ENCODE data around the gene KCNE1. TPM values are rescaled to one million over a fixed set of nuclear protein-coding genes. Genes with fewer than 3 reads are reported as not detected.

The KCNE1 gene
- polyA plus RNA-seq, 2 of the 4 experiments (the other 2 are of a cell fraction), result 0.17 TPM; not detected in 1

DNA sequence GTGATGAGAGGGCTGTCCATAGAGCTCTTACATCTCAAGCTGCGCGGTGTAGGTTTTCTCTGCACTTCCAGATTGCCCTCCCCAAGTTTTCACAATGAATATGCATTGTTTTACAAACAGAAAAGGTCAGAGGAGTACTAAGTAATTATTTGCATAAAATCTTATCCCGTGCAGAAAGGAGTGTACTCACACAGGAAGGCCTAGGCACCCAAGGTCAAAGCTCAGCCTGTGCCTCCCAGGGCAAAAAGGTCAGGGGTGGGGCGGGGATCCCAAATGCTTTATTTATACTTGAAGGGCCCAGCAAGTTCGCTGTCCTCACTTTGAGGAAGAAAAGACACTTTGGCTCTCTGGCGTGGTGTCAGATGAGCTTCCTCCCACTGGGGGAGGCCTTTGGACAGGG, 10.3 kb upstream of the KCNE1 start (continued):
- TF ChIP-seq ESRRA (IDR thresholded peaks at IDR 0.05; ENCODE audit: borderline replicate concordance, low read length) (no peak), JUNB (IDR thresholded peaks at IDR 0.05) (no peak), RNF2 (IDR thresholded peaks at IDR 0.05; ENCODE audit: borderline replicate concordance, low read depth) (no peak), NR3C1 (IDR thresholded peaks at IDR 0.05) (no peak), CHD4 (IDR thresholded peaks at IDR 0.05; ENCODE audit: borderline replicate concordance) (no peak), TFCP2L1 (CRISPR knock-in tag; IDR thresholded peaks at IDR 0.05) (no peak), POLR2A (IDR thresholded peaks at IDR 0.05; ENCODE audit: low read length) (no peak), FOXS1 (CRISPR knock-in tag; IDR thresholded peaks at IDR 0.05) (no peak), CBX8 (IDR thresholded peaks at IDR 0.05) (no peak)
- TF ChIP-seq, protein P1, sequence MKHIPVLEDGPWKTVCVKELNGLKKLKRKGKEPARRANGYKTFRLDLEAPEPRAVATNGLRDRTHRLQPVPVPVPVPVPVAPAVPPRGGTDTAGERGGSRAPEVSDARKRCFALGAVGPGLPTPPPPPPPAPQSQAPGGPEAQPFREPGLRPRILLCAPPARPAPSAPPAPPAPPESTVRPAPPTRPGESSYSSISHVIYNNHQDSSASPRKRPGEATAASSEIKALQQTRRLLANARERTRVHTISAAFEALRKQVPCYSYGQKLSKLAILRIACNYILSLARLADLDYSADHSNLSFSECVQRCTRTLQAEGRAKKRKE (CRISPR knock-in tag; IDR thresholded peaks at IDR 0.05; ENCODE audit: low read depth), result no peak
- TF ChIP-seq, protein P2, sequence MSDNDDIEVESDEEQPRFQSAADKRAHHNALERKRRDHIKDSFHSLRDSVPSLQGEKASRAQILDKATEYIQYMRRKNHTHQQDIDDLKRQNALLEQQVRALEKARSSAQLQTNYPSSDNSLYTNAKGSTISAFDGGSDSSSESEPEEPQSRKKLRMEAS (IDR thresholded peaks at IDR 0.05), result no peak

DNA sequence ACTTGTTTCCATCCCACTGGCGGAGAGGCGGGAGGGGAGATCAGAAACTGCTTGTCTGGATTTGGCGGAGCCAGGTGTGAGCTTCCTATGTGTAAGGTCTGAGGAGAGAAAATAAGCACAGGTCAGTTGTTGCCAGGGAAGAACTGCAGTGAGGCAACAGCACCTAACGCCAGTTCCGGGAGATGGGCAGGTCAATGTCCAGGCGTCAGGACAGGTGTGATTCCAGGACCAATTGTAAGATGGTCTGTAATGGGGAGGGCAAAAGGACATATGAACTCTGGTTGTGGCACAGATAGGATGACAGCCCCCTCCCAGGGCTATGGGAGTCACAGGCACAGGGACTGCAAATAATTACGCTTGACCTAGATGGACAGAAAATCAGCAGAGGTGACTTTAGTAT, 9.6 kb upstream of the KCNE1 start:
- CTCF ChIA-PET, result interaction anchor here (0.6 to 3.1 kb wide), 3 partner anchors 11 to 57 kb away, joined by 3 to 10 read pairs (median 5); no protein-coding TSS in a partner anchor
- 95% methylated on average over 7 of the region's 7 CpGs for WGBS (ENCODE audit: missing lambda C conversion rate)
- TF ChIP-seq ZC3H11A (IDR thresholded peaks at IDR 0.05) (no peak), ZNF302 (CRISPR knock-in tag; IDR thresholded peaks at IDR 0.05) (no peak), HDAC2 (IDR thresholded peaks at IDR 0.05) (no peak), CHD2 (IDR thresholded peaks at IDR 0.05; ENCODE audit: low read length, partially characterized antibody) (no peak), CEBPB (IDR thresholded peaks at IDR 0.05) (no peak), KDM5A (IDR thresholded peaks at IDR 0.05) (no peak), POLR2AphosphoS2 (conservative IDR thresholded peaks at IDR 0.05; ENCODE audit: low read length) (no peak), HOXA7 (CRISPR knock-in tag; IDR thresholded peaks at IDR 0.05) (no peak), RCOR1 (IDR thresholded peaks at IDR 0.05; ENCODE audit: low read depth, low read length) (no peak), POLR2A (IDR thresholded peaks at IDR 0.05; ENCODE audit: low read length) (no peak), ZSCAN20 (CRISPR knock-in tag; IDR thresholded peaks at IDR 0.05) (no peak), CBX8 (IDR thresholded peaks at IDR 0.05) (no peak), RARB (CRISPR knock-in tag; IDR thresholded peaks at IDR 0.05) (no peak), MYC (IDR thresholded peaks at IDR 0.05; ENCODE audit: borderline replicate concordance, low read length) (no peak)
- H3K4me1 ChIP-seq, result peaks cover 38% of the 10 kb centered on the region
- H3K27ac ChIP-seq, result no peak overlapping the region
- POLR2A ChIA-PET, result no interaction called here
- no peak for ATAC-seq
- no peak overlapping the region for H3K4me3 ChIP-seq
- no peak for FAIRE-seq
- no peak overlapping the region for H3K4me2 ChIP-seq
- H3K9me3 ChIP-seq, result no peaks in the 10 kb centered on the region
- DNase-seq (ENCODE audit: low read depth in 1 of 2, low spot score in 1 of 2), result no peak

DNA sequence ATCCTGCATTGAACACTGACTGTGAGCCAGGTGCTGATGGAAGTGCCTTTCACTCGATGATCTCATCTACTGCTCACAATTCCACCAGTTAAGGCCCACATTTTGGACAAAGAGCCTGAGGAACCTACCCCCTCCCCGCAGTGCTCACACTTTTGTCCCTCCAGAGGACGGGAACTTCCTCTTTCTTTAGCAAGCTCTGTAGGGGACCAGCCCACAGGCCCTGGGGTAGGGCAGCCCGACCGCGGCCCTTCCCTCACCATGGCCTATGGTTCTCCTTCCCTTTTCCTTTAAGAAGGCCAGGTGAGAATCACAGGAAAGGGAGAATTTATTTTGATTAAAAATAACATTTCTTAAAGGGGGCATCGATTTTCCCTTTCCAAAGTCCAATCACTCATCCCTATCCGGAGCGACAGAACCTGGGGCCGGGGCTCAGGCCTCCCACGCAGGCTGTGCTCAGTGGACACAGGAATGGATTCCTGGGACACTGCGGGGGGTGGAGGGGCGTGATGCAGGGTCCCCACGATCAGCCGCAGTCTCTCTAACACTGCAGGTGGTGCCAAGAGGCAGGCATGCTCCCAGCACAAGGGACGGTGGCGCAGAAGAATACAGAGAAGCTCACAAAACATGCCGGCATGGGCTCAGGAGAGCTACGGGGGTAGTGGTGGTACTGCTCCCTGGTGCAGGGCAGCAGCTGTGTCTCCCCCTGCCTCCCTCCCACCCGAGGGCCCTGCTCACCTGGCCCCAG, 8.9 kb upstream of the KCNE1 start:
- DNase-seq (ENCODE audit: low read depth in 1 of 2, low spot score in 1 of 2) (no peak), FAIRE-seq (no peak), ATAC-seq (no peak)
- WGBS (ENCODE audit: missing lambda C conversion rate), result 97% methylated on average over 15 of the region's 20 CpGs
- Histone ChIP-seq H3K4me3 (no peak overlapping the region), H3K4me2 (no peak overlapping the region), H3K4me1 (peaks cover 38% of the 10 kb centered on the region), H3K9me3 (no peaks in the 10 kb centered on the region), H3K27ac (no peak overlapping the region)
- CTCF ChIA-PET, result interaction anchor here (0.8 to 2.2 kb wide), 4 partner anchors 10 to 82 kb away, joined by 3 to 6 read pairs (median 3); no protein-coding TSS in a partner anchor
- POLR2A ChIA-PET, result no interaction called here
- no peak for TF ChIP-seq JUN (IDR thresholded peaks at IDR 0.05)
- TF ChIP-seq JUNB (IDR thresholded peaks at IDR 0.05), result no peak
- TF ChIP-seq RAD21 (conservative IDR thresholded peaks at IDR 0.05 in 1 of 2, IDR thresholded peaks at IDR 0.05 in 1 of 2), result no peak
- TF ChIP-seq TP53 (CRISPR knock-in tag; IDR thresholded peaks at IDR 0.05), result no peak
- no peak for TF ChIP-seq HOXB5 (CRISPR knock-in tag; IDR thresholded peaks at IDR 0.05)

All from A549 (cell line).